SK-N-SH (cell line): ENCODE measurements around the gene MIA. TPM values are rescaled to one million over a fixed set of nuclear protein-coding genes. Genes with fewer than 3 reads are reported as not detected.
A peak's percentile ranks its signal among the peaks of the same experiment; 100 is the strongest.

Experiments
- CTCF ChIA-PET: fragments of 300-600, 350-600 bp; formaldehyde crosslinking; extraction: SDS; loops from one replicate; lab custom pipeline; 2021; lab: Yijun Ruan, JAX
- POLR2A ChIA-PET: fragments of 350-600 bp; sonication (Branson Sonifier 250); formaldehyde crosslinking; extraction: SDS; loops from one replicate; lab custom pipeline; 2020; ENCODE audit warnings: antibody characterized with exemption, inconsistent platforms; lab: Yijun Ruan, JAX
- DNase-seq: peaks from one replicate; pipeline ENCODE4 v3.0.0; 2012
- H2AFZ ChIP-seq: fragments of 200-600 bp; sonication (generic); 2 replicates; pipeline ENCODE4 v1.8.1; 2016; ENCODE audit warnings: antibody characterized with exemption, mild to moderate bottlenecking, low read depth
- H3F3A ChIP-seq: fragments of 200-600 bp; sonication (generic); replicated peaks from 2 replicates; pipeline ENCODE3; 2016; ENCODE audit warnings: antibody characterized with exemption, mild to moderate bottlenecking; ENCODE audit not compliant: insufficient read depth
- H3K27ac ChIP-seq, 2 experiments: fragments of 200-500 bp in 1 of 2; fragments of 200-600 bp in 1 of 2; sonication (Bioruptor generic) in 1 of 2; sonication (generic), shearing (Covaris generic) in 1 of 2; 2 replicates each; pipeline versions ENCODE4 v1.5.1 to v1.6.1; 2014 to 2016; ENCODE audit warnings: low read depth in 2 of 2, inconsistent platforms in 1 of 2, low read length in 1 of 2, mild to moderate bottlenecking in 1 of 2, mixed read lengths in 1 of 2
- H3K27me3 ChIP-seq: fragments of 200-600 bp; sonication (generic), shearing (Covaris generic); 2 replicates; pipeline ENCODE4 v1.6.1; 2016; ENCODE audit warnings: mixed run types; ENCODE audit not compliant: insufficient read depth
- H3K36me3 ChIP-seq, 2 experiments: fragments of 200-500 bp in 1 of 2; fragments of 200-600 bp in 1 of 2; sonication (Bioruptor generic) in 1 of 2; sonication (generic) in 1 of 2; replicated peaks in 1 of 2; 2 replicates each; pipeline versions ENCODE3 to v1.5.1; 2014 to 2016; ENCODE audit warnings: low read length in 1 of 2, mild to moderate bottlenecking in 1 of 2; ENCODE audit not compliant: insufficient read depth in 2 of 2, control insufficient read depth in 1 of 2
- H3K4me1 ChIP-seq, 2 experiments: fragments of 200-500 bp in 1 of 2; fragments of 200-600 bp in 1 of 2; sonication (Bioruptor generic) in 1 of 2; sonication (generic), shearing (Covaris generic) in 1 of 2; 2 replicates each; pipeline versions ENCODE4 v1.5.1 to v1.6.1; 2014 to 2016; ENCODE audit warnings: low read depth in 1 of 2, low read length in 1 of 2, mixed run types in 1 of 2; ENCODE audit not compliant: insufficient read depth in 2 of 2, control insufficient read depth in 1 of 2
- H3K4me2 ChIP-seq: fragments of 200-600 bp; sonication (generic), shearing (Covaris generic); 2 replicates; pipeline ENCODE4 v1.6.1; 2017; ENCODE audit warnings: mixed run types
- H3K4me3 ChIP-seq, 2 experiments: fragments of 200-500 bp in 1 of 2; fragments of 200-600 bp in 1 of 2; sonication (Bioruptor generic) in 1 of 2; sonication (generic), shearing (Covaris generic) in 1 of 2; 2 replicates each; pipeline versions ENCODE4 v1.5.1 to v1.8.1; 2014 to 2016; ENCODE audit warnings: low read depth in 2 of 2, inconsistent platforms in 1 of 2, low read length in 1 of 2, mild to moderate bottlenecking in 1 of 2, mixed read lengths in 1 of 2, moderate library complexity in 1 of 2
- H3K79me2 ChIP-seq: fragments of 200-600 bp; sonication (generic); 2 replicates; pipeline ENCODE4 v1.8.1; 2017; ENCODE audit warnings: mild to moderate bottlenecking; ENCODE audit not compliant: insufficient read depth
- H3K9ac ChIP-seq: fragments of 200-600 bp; sonication (generic); 2 replicates; pipeline ENCODE4 v1.6.1; 2017; ENCODE audit warnings: mixed run types
- H3K9me2 ChIP-seq: fragments of 200-600 bp; sonication (generic); 2 replicates; pipeline ENCODE4 v1.6.1; 2017; ENCODE audit warnings: mixed run types
- H3K9me3 ChIP-seq: fragments of 200-600 bp; sonication (generic); 2 replicates; pipeline ENCODE4 v1.6.1; 2017; ENCODE audit warnings: mixed run types, mild to moderate bottlenecking, moderate library complexity
- H4K20me1 ChIP-seq: fragments of 200-600 bp; sonication (generic); 2 replicates; pipeline ENCODE4 v1.6.1; 2017; ENCODE audit warnings: mild to moderate bottlenecking, mixed run types; ENCODE audit not compliant: insufficient read depth
- CTCF ChIP-seq: fragments of 200-600 bp; sonication (generic); IDR thresholded peaks from 2 replicates; pipeline ENCODE4 v1.6.1; 2017; ENCODE audit warnings: antibody characterized with exemption, mild to moderate bottlenecking, moderate library complexity
- JUND ChIP-seq: IDR thresholded peaks from 2 replicates; pipeline ENCODE4 v1.4.0; 2012
- MAX ChIP-seq: IDR thresholded peaks from 2 replicates; pipeline ENCODE4 v1.4.0; 2012; ENCODE audit warnings: low read depth
- PBX3 ChIP-seq: IDR thresholded peaks from 2 replicates; pipeline ENCODE4; 2012
- RFX5 ChIP-seq: IDR thresholded peaks from 2 replicates; pipeline ENCODE4 v1.6.1; 2012; ENCODE audit warnings: mild to moderate bottlenecking, improper control_type of control experiment, low read length
- SIN3A ChIP-seq: IDR thresholded peaks from 2 replicates; pipeline ENCODE4 v1.6.1; 2012; ENCODE audit warnings: low read depth, mild to moderate bottlenecking, low read length, moderate library complexity, borderline replicate concordance
- SMC3 ChIP-seq: IDR thresholded peaks from 2 replicates; pipeline ENCODE4 v1.6.1; 2012; ENCODE audit warnings: low read depth, low read length, improper control_type of control experiment
- TCF12 ChIP-seq: IDR thresholded peaks from 2 replicates; pipeline ENCODE4 v1.4.0; 2012
- YY1 ChIP-seq: IDR thresholded peaks from 2 replicates; pipeline ENCODE4 v1.4.0; 2012; ENCODE audit warnings: low read depth, mild to moderate bottlenecking
- ZBTB33 ChIP-seq: IDR thresholded peaks from 2 replicates; pipeline ENCODE4 v1.4.0; 2012; ENCODE audit warnings: low read depth, borderline replicate concordance
- WGBS: methylation state at CpG from one replicate; pipeline ENCODE4 v1.1.6; 2017; ENCODE audit warnings: low lambda C conversion rate; 5-methylcytosine and 5-hydroxymethylcytosine counted together
- polyA plus RNA-seq, 3 experiments: library from polyadenylated mRNA; depleted of rRNA; stranded (reverse); fragments of >200 nt; gene quantifications; 2 replicates each; pipeline ENCODE4 v1.2.3, GENCODE V29; 2012

Gene MIA
- polyA plus RNA-seq, 1 of the 3 experiments (the other 2 are of a cell fraction): not detected

- Histone ChIP-seq H3K36me3 (no peaks in the 10 kb centered on the region), H2AFZ (peak overlapping the region; percentile 80), H3K4me1 (peaks cover 6 to 9% of the 10 kb centered on the region in 2 experiments; a peak in 2 of 4 replicates), H3K9me3 (no peaks in the 10 kb centered on the region), H3K27me3 (no peaks in the 10 kb centered on the region), H3K4me2 (peak overlapping the region; percentile 80), H3K9ac (peak overlapping the region; percentile 81), H3K79me2 (peaks cover 15% of the 10 kb centered on the region; the same call in 1 of the 2 replicates), H4K20me1 (no peaks in the 10 kb centered on the region), H3F3A (peaks cover 13% of the 10 kb centered on the region), H3K4me3 (peak overlapping the region; percentile 61 to 67), H3K9me2 (no peaks in the 10 kb centered on the region), H3K27ac (peak overlapping the region; percentile 97 to 99)
- DNase-seq: peak; percentile 82
- 15% methylated on average over 13 of the region's 13 CpGs for WGBS
- POLR2A ChIA-PET: interaction anchor here (0.8 to 3.3 kb wide), 9 partner anchors 9 to 114 kb away, joined by 3 to 31 read pairs (median 7); partner anchors contain the start of genes ACTMAP, COQ8B, EGLN2 and ITPKC
- TF ChIP-seq RFX5: peak; percentile 99
- TF ChIP-seq MAX: no peak
- no peak for TF ChIP-seq ZBTB33
- TF ChIP-seq PBX3: no peak
- no peak for TF ChIP-seq JUND
- no peak for TF ChIP-seq TCF12
- TF ChIP-seq YY1: no peak
- TF ChIP-seq SIN3A: 0 out of 2 replicates have a peak, but pooled peaks have one; percentile 8
- no peak for TF ChIP-seq CTCF
- CTCF ChIA-PET: interaction anchor here (0.9 to 2.4 kb wide), 7 partner anchors 17 to 114 kb away, joined by 3 to 20 read pairs (median 3); partner anchors contain the start of genes COQ8B, EGLN2 and ITPKC
Measured at GRCh38 chr19:40776932-40777644, 1.8 kb downstream of the MIA start.

GRCh38 chr19:40777645-40777936, 2.3 kb downstream of the MIA start:
- WGBS: under 1% methylated on average over 10 of the region's 10 CpGs
- Histone ChIP-seq H3K4me1 (peaks cover 6 to 9% of the 10 kb centered on the region in 2 experiments; a peak in 2 of 4 replicates), H3K9ac (peak overlapping the region; percentile 81), H3K9me2 (no peaks in the 10 kb centered on the region), H3K4me3 (peak overlapping the region; percentile 61 to 67), H3K27ac (peak overlapping the region; percentile 97 to 99), H2AFZ (peak overlapping the region; percentile 75), H3K36me3 (no peaks in the 10 kb centered on the region), H4K20me1 (no peaks in the 10 kb centered on the region), H3K9me3 (no peaks in the 10 kb centered on the region), H3K4me2 (peak overlapping the region; percentile 80), H3F3A (peaks cover 13% of the 10 kb centered on the region), H3K79me2 (peaks cover 15% of the 10 kb centered on the region; the same call in 1 of the 2 replicates), H3K27me3 (no peaks in the 10 kb centered on the region)
- CTCF ChIA-PET: interaction anchor here (0.6 to 2.4 kb wide), 7 partner anchors 16 to 249 kb away, joined by 3 to 20 read pairs (median 3); partner anchors contain the start of genes COQ8B, EGLN2 and ITPKC
- DNase-seq: no peak
- POLR2A ChIA-PET: interaction anchor here (0.8 to 3.3 kb wide), 11 partner anchors 9 to 1082 kb away, joined by 3 to 31 read pairs (median 7); partner anchors contain the start of genes ACTMAP, COQ8B, EGLN2 and ITPKC
- TF ChIP-seq MAX (0 out of 2 replicates have a peak, but pooled peaks have one; percentile 30), SMC3 (no peak), RFX5 (no peak)
